ENCODE results near the gene SLC35A4. TPM values are rescaled to one million over a fixed set of nuclear protein-coding genes. Genes with fewer than 3 reads are reported as not detected.
A peak's percentile ranks its signal among the peaks of the same experiment; 100 is the strongest.
"Not testable (repeated sequence)": the region's sequence is repeated elsewhere in the genome, so short reads cannot be mapped to it uniquely, and the experiment has no call there.

SLC35A4 gene
- total and polyA plus RNA-seq, 12 donors, result 33.9 to 105 (median 78.7) TPM

GRCh38 chr5:140579188-140579747, 14.6 kb downstream of the SLC35A4 start:
- intact Hi-C loops (cut with DNase I); H3K4me3 ChIP-seq; ATAC-seq; H3K36me3 ChIP-seq; H3K27me3 ChIP-seq; DNase-seq; H3K27ac ChIP-seq: not testable (repeated sequence)
- WGBS, 2 donors, result 93 to 94% methylated on average over 6 of the region's 6 CpGs
- Histone ChIP-seq H3K4me1 (peaks cover 0 to 36% (median 1%) of the 10 kb centered on the region in 9 donors), H3K9me3 (peaks cover 0 to 13% (median 0%) of the 10 kb centered on the region in 11 donors)
- peak in 1 of 9 donors; percentile 28 for TF ChIP-seq CTCF (IDR thresholded peaks at IDR 0.05)

GRCh38 chr5:140587495-140587894, 22.9 kb downstream of the SLC35A4 start:
- Histone ChIP-seq H3K27ac (peak overlapping the region in 2 of 10 donors; percentile 77 to 86), H3K27me3 (no peaks in the 10 kb centered on the region), H3K4me3 (no peak overlapping the region), H3K9me3 (peaks cover 0 to 12% (median 0%) of the 10 kb centered on the region in 11 donors), H3K36me3 (no peaks in the 10 kb centered on the region), H3K4me1 (peaks cover 0 to 38% (median 9%) of the 10 kb centered on the region in 9 donors)
- WGBS, 2 donors, result 100% methylated on average over 1 of the region's 1 CpG
- intact Hi-C loops (cut with DNase I), result no loop called here
- DNase-seq (no peak), ATAC-seq (no peak)
- TF ChIP-seq CTCF (IDR thresholded peaks at IDR 0.05), result no peak

- intact Hi-C loops (cut with DNase I), result no loop called here
- H3K27ac ChIP-seq, result peak overlapping the region in 8 of 10 donors; percentile 11 to 86 (median 34)
- no peaks in the 10 kb centered on the region for H3K36me3 ChIP-seq
- no peaks in the 10 kb centered on the region for H3K27me3 ChIP-seq
- H3K9me3 ChIP-seq, result peaks cover 0 to 3% (median 0%) of the 10 kb centered on the region in 11 donors
- H3K4me1 ChIP-seq, result peaks cover 0 to 38% (median 9%) of the 10 kb centered on the region in 9 donors
- ATAC-seq (peak in 6 of 8 donors; percentile 56 to 66 (median 64)), DNase-seq (no peak)
- no peak for TF ChIP-seq CTCF (IDR thresholded peaks at IDR 0.05)
- no peak overlapping the region for H3K4me3 ChIP-seq
- WGBS, 2 donors, result 29 to 43% methylated on average over 5 of the region's 5 CpGs
Measured at GRCh38 chr5:140588311-140589070, 23.9 kb downstream of the SLC35A4 start.

- TF ChIP-seq CTCF (IDR thresholded peaks at IDR 0.05), result no peak
- 93% methylated on average over 7 of the region's 7 CpGs for WGBS, 2 donors
Measured at GRCh38 chr5:140590861-140591260, 26.2 kb downstream of the SLC35A4 start.

More at GRCh38 chr5:140590861-140591260, 26.2 kb downstream of the SLC35A4 start:
- Histone ChIP-seq H3K36me3 (no peaks in the 10 kb centered on the region), H3K9me3 (no peaks in the 10 kb centered on the region), H3K4me3 (peak overlapping the region in 1 of 10 donors; percentile 41), H3K4me1 (peaks cover 0 to 56% (median 15%) of the 10 kb centered on the region in 9 donors), H3K27me3 (no peaks in the 10 kb centered on the region), H3K27ac (peak overlapping the region in 1 of 10 donors; percentile 86)
- intact Hi-C loops (cut with DNase I), result no loop called here
- no peak for DNase-seq
- ATAC-seq, result no peak
